ENCODE data around the gene ISG15. TPM values are rescaled to one million over a fixed set of nuclear protein-coding genes. Genes with fewer than 3 reads are reported as not detected.

ISG15 gene
- total and polyA plus RNA-seq, 9 of the 15 experiments (the other 6 are each of a cell fraction or from before 2014, with no cell fraction given) = 0.40 to 58.3 (median 12.2) TPM

DNA sequence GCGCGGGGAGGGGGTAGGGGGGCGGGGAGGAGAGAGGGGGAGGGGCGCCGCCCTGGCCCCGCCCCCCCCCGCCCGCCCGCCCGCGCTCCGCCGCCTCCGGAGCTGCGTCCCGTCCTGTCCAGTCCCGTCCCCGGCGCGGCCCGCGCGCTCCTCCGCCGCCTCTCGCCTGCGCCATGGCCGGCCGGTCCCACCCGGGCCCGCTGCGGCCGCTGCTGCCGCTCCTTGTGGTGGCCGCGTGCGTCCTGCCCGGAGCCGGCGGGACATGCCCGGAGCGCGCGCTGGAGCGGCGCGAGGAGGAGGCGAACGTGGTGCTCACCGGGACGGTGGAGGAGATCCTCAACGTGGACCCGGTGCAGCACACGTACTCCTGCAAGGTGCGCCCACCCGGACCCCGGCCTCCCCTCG, 6.7 kb downstream of the ISG15 start, which contains the start of gene AGRN (continued):
- TF ChIP-seq, protein P1, sequence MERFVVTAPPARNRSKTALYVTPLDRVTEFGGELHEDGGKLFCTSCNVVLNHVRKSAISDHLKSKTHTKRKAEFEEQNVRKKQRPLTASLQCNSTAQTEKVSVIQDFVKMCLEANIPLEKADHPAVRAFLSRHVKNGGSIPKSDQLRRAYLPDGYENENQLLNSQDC (CRISPR knock-in tag; IDR thresholded peaks at IDR 0.05) = no peak
- TF ChIP-seq SRSF7 (optimal IDR thresholded peaks at IDR 0.05; ENCODE audit: low read depth, low read length) (no peak), NR4A1 (CRISPR knock-in tag; IDR thresholded peaks at IDR 0.05) (no peak), NR4A1 (tag; IDR thresholded peaks at IDR 0.05) (no peak), NR2C2 (CRISPR knock-in tag; IDR thresholded peaks at IDR 0.05) (no peak), NR2C2 (tag; IDR thresholded peaks at IDR 0.05) (no peak), GABPB1 (CRISPR knock-in tag; IDR thresholded peaks at IDR 0.05) (no peak), FOXJ3 (CRISPR knock-in tag; IDR thresholded peaks at IDR 0.05) (no peak), KLF13 (tag; IDR thresholded peaks at IDR 0.05; ENCODE audit: borderline replicate concordance, low read depth) (no peak), KDM4B (IDR thresholded peaks at IDR 0.05; ENCODE audit: borderline replicate concordance in 2 of 2, low read depth in 1 of 2) (no peak), CBX8 (IDR thresholded peaks at IDR 0.05; ENCODE audit: borderline replicate concordance, extremely low read depth, low read depth, low read length, poor library complexity, severe bottlenecking) (no peak), ZNF408 (CRISPR knock-in tag; IDR thresholded peaks at IDR 0.05; ENCODE audit: low read depth) (no peak), ZNF217 (CRISPR knock-in tag; IDR thresholded peaks at IDR 0.05) (no peak), POLR2B (IDR thresholded peaks at IDR 0.05; ENCODE audit: low read depth, partially characterized antibody) (no peak), KLF1 (tag; IDR thresholded peaks at IDR 0.05) (no peak), NRF1 (conservative IDR thresholded peaks at IDR 0.05 in 1 of 2, IDR thresholded peaks at IDR 0.05 in 1 of 2) (peak in 1 of 2 experiments; percentile 21; a peak in 2 of 4 replicates), YY1 (IDR thresholded peaks at IDR 0.05; ENCODE audit: borderline replicate concordance in 1 of 3, control insufficient read depth in 1 of 3, extremely low read depth in 1 of 3, insufficient read depth in 3 of 3, insufficient read length in 1 of 3, insufficient replicate concordance in 2 of 3, low read depth in 1 of 3, low read length in 2 of 3) (peak in 2 of 3 experiments; percentile 41 to 50), PPARD (CRISPR knock-in tag; IDR thresholded peaks at IDR 0.05) (no peak), XRCC4 (IDR thresholded peaks at IDR 0.05; ENCODE audit: extremely low read depth, insufficient read depth, insufficient read length) (no peak), ZBED1 (IDR thresholded peaks at IDR 0.05) (no peak), NFIX (CRISPR knock-in tag; IDR thresholded peaks at IDR 0.05; ENCODE audit: low read depth) (no peak), THRAP3 (IDR thresholded peaks at IDR 0.05; ENCODE audit: borderline replicate concordance) (no peak), CSDE1 (IDR thresholded peaks at IDR 0.05) (no peak), SMARCE1 (IDR thresholded peaks at IDR 0.05) (no peak), ZNF668 (CRISPR knock-in tag; IDR thresholded peaks at IDR 0.05) (no peak), ZNF696 (CRISPR knock-in tag; conservative IDR thresholded peaks at IDR 0.05) (no peak)
- TF ChIP-seq, protein P2, sequence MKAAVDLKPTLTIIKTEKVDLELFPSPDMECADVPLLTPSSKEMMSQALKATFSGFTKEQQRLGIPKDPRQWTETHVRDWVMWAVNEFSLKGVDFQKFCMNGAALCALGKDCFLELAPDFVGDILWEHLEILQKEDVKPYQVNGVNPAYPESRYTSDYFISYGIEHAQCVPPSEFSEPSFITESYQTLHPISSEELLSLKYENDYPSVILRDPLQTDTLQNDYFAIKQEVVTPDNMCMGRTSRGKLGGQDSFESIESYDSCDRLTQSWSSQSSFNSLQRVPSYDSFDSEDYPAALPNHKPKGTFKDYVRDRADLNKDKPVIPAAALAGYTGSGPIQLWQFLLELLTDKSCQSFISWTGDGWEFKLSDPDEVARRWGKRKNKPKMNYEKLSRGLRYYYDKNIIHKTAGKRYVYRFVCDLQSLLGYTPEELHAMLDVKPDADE (conservative IDR thresholded peaks at IDR 0.05; ENCODE audit: control insufficient read depth, low read depth, low read length) = no peak
- TF ChIP-seq, protein P3, sequence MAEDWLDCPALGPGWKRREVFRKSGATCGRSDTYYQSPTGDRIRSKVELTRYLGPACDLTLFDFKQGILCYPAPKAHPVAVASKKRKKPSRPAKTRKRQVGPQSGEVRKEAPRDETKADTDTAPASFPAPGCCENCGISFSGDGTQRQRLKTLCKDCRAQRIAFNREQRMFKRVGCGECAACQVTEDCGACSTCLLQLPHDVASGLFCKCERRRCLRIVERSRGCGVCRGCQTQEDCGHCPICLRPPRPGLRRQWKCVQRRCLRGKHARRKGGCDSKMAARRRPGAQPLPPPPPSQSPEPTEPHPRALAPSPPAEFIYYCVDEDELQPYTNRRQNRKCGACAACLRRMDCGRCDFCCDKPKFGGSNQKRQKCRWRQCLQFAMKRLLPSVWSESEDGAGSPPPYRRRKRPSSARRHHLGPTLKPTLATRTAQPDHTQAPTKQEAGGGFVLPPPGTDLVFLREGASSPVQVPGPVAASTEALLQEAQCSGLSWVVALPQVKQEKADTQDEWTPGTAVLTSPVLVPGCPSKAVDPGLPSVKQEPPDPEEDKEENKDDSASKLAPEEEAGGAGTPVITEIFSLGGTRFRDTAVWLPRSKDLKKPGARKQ (CRISPR knock-in tag; IDR thresholded peaks at IDR 0.05) = no peak
